Heart left ventricle (tissue), 16 donors: ENCODE measurements around the gene NEDD4L. TPM values are rescaled to one million over a fixed set of nuclear protein-coding genes. Genes with fewer than 3 reads are reported as not detected.

Experiments used
- ATAC-seq, 4 donors: fragments of 200-7000 bp; cut with Tn5 transposase; one replicate each; pipeline ENCODE4 v1.9.1; 2020 to 2022; ENCODE audit warnings: moderate library complexity in 4 of 4, mild to moderate bottlenecking in 3 of 4, moderate number of reproducible peaks in 1 of 4
- DNase-seq, 5 donors: peaks; one replicate each; pipeline ENCODE4 v3.0.0-alpha.2; 2020
- H3K27ac ChIP-seq, 12 donors: fragments of 200-600 bp; sonication (generic) in 4 of 12; one replicate each; pipeline versions ENCODE4 v1.5.0 to v1.8.0; 2016 to 2022; ENCODE audit warnings: mild to moderate bottlenecking in 2 of 12
- H3K27me3 ChIP-seq, 9 donors: fragments of 200-600 bp; sonication (generic) in 2 of 9; one replicate each; pipeline versions ENCODE4 v1.5.1 to v1.8.0; 2016 to 2022; ENCODE audit warnings: mild to moderate bottlenecking in 3 of 9
- H3K36me3 ChIP-seq, 9 donors: fragments of 200-600 bp; sonication (generic) in 2 of 9; one replicate each; pipeline versions ENCODE4 v1.5.0 to v1.8.0; 2018 to 2022; ENCODE audit warnings: mild to moderate bottlenecking in 2 of 9
- H3K4me1 ChIP-seq, 12 donors: fragments of 200-600 bp; sonication (generic) in 4 of 12; one replicate each; pipeline versions ENCODE4 v1.5.0 to v1.8.0; 2016 to 2022; ENCODE audit warnings: mild to moderate bottlenecking in 3 of 12
- H3K4me3 ChIP-seq, 12 donors: fragments of 200-600 bp; sonication (generic) in 4 of 12; one replicate each; pipeline versions ENCODE4 v1.5.0 to v1.8.0; 2017 to 2022; ENCODE audit warnings: mild to moderate bottlenecking in 9 of 12, moderate library complexity in 4 of 12
- H3K9me3 ChIP-seq, 12 donors: fragments of 200-600 bp; sonication (generic) in 4 of 12; one replicate each; pipeline versions ENCODE4 v1.5.0 to v1.8.0; 2016 to 2022; ENCODE audit warnings: mild to moderate bottlenecking in 1 of 12
- CTCF ChIP-seq, 12 donors: fragments of 200-600 bp; sonication (generic) in 4 of 12; IDR thresholded peaks; one replicate each; pipeline versions ENCODE4 v1.5.0 to v1.8.0; 2018 to 2022; ENCODE audit warnings: antibody characterized with exemption in 12 of 12, mild to moderate bottlenecking in 5 of 12
- POLR2A ChIP-seq, 2 donors: fragments of 450-650 bp; IDR thresholded peaks; one replicate each; pipeline ENCODE4 v1.6.1; 2017; ENCODE audit warnings: antibody characterized with exemption in 2 of 2, mild to moderate bottlenecking in 2 of 2, moderate library complexity in 2 of 2
- WGBS, 4 donors: extraction: QIAGEN DNeasy Blood & Tissue Kit in 2 of 4; methylation state at CpG; one replicate each; pipeline versions ENCODE4 v1.1.5 to v1.1.7; 2013 to 2018; 5-methylcytosine and 5-hydroxymethylcytosine counted together
- intact Hi-C, 10 donors: fragments of 100-400 bp; cut with DNase I; formaldehyde crosslinking; loops; one replicate each; pipeline versions ENCODE4 v1.11.1 to v1.14.2; 2022
- polyA plus RNA-seq, 2 donors: library from polyadenylated mRNA; stranded (reverse); fragments of 200-250 nt; gene quantifications; one replicate each; pipeline ENCODE4 v1.2.3, GENCODE V29; 2013
- total RNA-seq, 9 donors: library from RNA; depleted of rRNA in 2 of 9; stranded (reverse); fragments of >200 nt in 2 of 9; fragmentation: NEBNext Ultra II Directional in 3 of 9; extraction: Animal tissue kit (Norgen Biotek cat#: 25700) in 3 of 9; gene quantifications; one replicate each; pipeline versions ENCODE4 v1.1.0 to v1.2.4, GENCODE V29; 2016 to 2023
- donor health status: ischemic (EF 13 %, LVEDD 7.1; RV severe dilation, severe dysfunction).
- donor health status: healthy with polysubstance abuse.
- donor health status: DM: no; HTN: yes; CAD: no.
- donor health status: DM: no; HTN: no; CAD: no.
- donor health status: ischemic (EF 25% LVEDD 6.9; RV normal size, moderate dysfunction).
- donor health status: ischemic (EF 25% LVEDD 5.7; RV mildly dilated, moderate dysfunction).
- donor health status: healthy.
- donor health status: DM: yes; HTN: yes; CAD: no.
- donor health status: ischemic (EF 35%, LVEDD 5.7; RV mildly dilated, moderate dysfunction).
- donor health status: nonischemic (EF 11% LVEDD 7.7; RV severe dilation, severe dysfunction).
- donor health status: DM: yes; HTN: yes; CAD: no.
- donor health status: PGD.
- donor health status: ischemic (EF 29% LVEDD 5.4; RV normal size, mild dysfunction).
- donor health status: nonischemic (EF 23%, LVEDD 6.1; RV moderate dilation, normal function).

NEDD4L gene
- total and polyA plus RNA-seq, 11 donors = 14.7 to 64.1 (median 51.7) TPM

GRCh38 chr18:58196881-58197872 is 153.2 kb downstream of the NEDD4L start:
- intact Hi-C loops = loop anchor here in 5 of 10 donors (5.0 to 10.0 kb wide), 4 partner anchors 35 to 120 kb away; no protein-coding TSS in a partner anchor
- H3K4me3 ChIP-seq = no peak overlapping the region
- 91 to 96% (median 94%) methylated on average over 19 of the region's 19 CpGs for WGBS, 4 donors

GRCh38 chr18:58201268-58201667 is 157.2 kb downstream of the NEDD4L start:
- no peaks in the 10 kb centered on the region for H3K9me3 ChIP-seq
- DNase-seq (no peak), ATAC-seq (no peak)
- no peaks in the 10 kb centered on the region for H3K27me3 ChIP-seq
- no peak overlapping the region for H3K4me3 ChIP-seq
- intact Hi-C loops = no loop called here
- peaks cover 0 to 28% (median 7%) of the 10 kb centered on the region in 12 donors for H3K4me1 ChIP-seq
- WGBS, 4 donors = 55 to 78% (median 75%) methylated on average over 5 of the region's 5 CpGs
- peak overlapping the region in 6 of 12 donors; percentile 18 to 78 (median 34) for H3K27ac ChIP-seq
- TF ChIP-seq POLR2A (IDR thresholded peaks at IDR 0.05) = no peak
- no peak for TF ChIP-seq CTCF (IDR thresholded peaks at IDR 0.05)
- no peaks in the 10 kb centered on the region for H3K36me3 ChIP-seq

More at GRCh38 chr18:58196881-58197872, 153.2 kb downstream of the NEDD4L start:
- no peak for ATAC-seq
- DNase-seq = no peak
- peaks cover 0 to 5% (median 0%) of the 10 kb centered on the region in 9 donors for H3K27me3 ChIP-seq
- H3K36me3 ChIP-seq = no peaks in the 10 kb centered on the region
- peak overlapping the region in 1 of 12 donors; percentile 78 for H3K27ac ChIP-seq
- no peak for TF ChIP-seq CTCF (IDR thresholded peaks at IDR 0.05)
- H3K9me3 ChIP-seq = no peaks in the 10 kb centered on the region
- H3K4me1 ChIP-seq = peaks cover 0 to 33% (median 10%) of the 10 kb centered on the region in 12 donors

GRCh38 chr18:58201733-58202730 is 158.0 kb downstream of the NEDD4L start:
- DNase-seq = no peak
- Histone ChIP-seq H3K36me3 (no peaks in the 10 kb centered on the region), H3K4me1 (peaks cover 0 to 28% (median 7%) of the 10 kb centered on the region in 12 donors), H3K27me3 (no peaks in the 10 kb centered on the region), H3K9me3 (no peaks in the 10 kb centered on the region), H3K4me3 (no peak overlapping the region), H3K27ac (peak overlapping the region in 10 of 12 donors; percentile 18 to 78 (median 44))
- intact Hi-C loops = no loop called here
- WGBS, 4 donors = 50 to 63% (median 53%) methylated on average over 11 of the region's 11 CpGs
- peak in 3 of 4 donors; percentile 27 to 63 (median 45) for ATAC-seq
- TF ChIP-seq CTCF (IDR thresholded peaks at IDR 0.05) = no peak
- no peak for TF ChIP-seq POLR2A (IDR thresholded peaks at IDR 0.05)
